ENCODE results near the gene ROPN1B. TPM values are rescaled to one million over a fixed set of nuclear protein-coding genes. Genes with fewer than 3 reads are reported as not detected.
A peak's percentile ranks its signal among the peaks of the same experiment; 100 is the strongest.
"Not testable (repeated sequence)": the region's sequence is repeated elsewhere in the genome, so short reads cannot be mapped to it uniquely, and the experiment has no call there.

ROPN1B gene
- total and polyA plus RNA-seq, 2 of the 8 experiments (the other 6 are each of a cell fraction or from before 2014, with no cell fraction given): 0.30 TPM; not detected in 1

DNA sequence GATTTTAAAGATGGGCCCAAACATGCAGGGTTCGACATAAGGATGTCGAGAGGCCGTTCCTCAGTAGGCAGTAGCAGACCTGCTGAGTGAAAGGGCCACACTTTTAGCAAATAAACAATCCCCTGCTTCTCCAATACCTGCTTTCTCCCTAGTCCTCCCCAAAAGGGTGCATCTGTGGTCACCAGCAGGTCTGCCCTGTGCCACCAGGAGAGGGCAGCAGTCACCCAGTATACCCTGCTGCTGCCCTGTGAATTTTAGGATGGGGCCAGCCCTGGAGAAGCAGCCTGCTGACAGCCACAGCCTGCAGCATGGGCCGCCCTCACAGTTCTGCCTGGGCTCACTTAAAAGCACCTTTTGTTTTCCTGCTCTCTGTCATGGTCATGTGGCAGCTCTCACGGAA, 47.3 kb upstream of the ROPN1B start:
- H3K27ac ChIP-seq (ENCODE audit: low read depth, low read length); FAIRE-seq; H4K91ac ChIP-seq (replicated peaks; ENCODE audit: insufficient read length, low read length); POLR2A ChIA-PET (ENCODE audit: partially characterized antibody); H3K4ac ChIP-seq (replicated peaks; ENCODE audit: insufficient read length, low read depth, low read length); H4K20me1 ChIP-seq (replicated peaks in 1 of 2; ENCODE audit: control insufficient read depth in 1 of 2, insufficient read depth in 2 of 2, low read length in 2 of 2); H3K79me2 ChIP-seq (ENCODE audit: control insufficient read depth in 1 of 2, insufficient read depth in 2 of 2, low read length in 2 of 2); H2BK15ac ChIP-seq (ENCODE audit: low read length); H3K18ac ChIP-seq (ENCODE audit: extremely low read depth, low read length); H3K9ac ChIP-seq (replicated peaks in 1 of 4; ENCODE audit: extremely low read depth in 1 of 4, low read depth in 3 of 4, low read length in 3 of 4); H3K14ac ChIP-seq (ENCODE audit: insufficient read length); H2BK20ac ChIP-seq (ENCODE audit: low read length); H2BK120ac ChIP-seq (replicated peaks; ENCODE audit: low read depth, low read length); H2AFZ ChIP-seq (ENCODE audit: low read length); H4K5ac ChIP-seq (ENCODE audit: insufficient read length, low read depth, low read length); H2BK5ac ChIP-seq (ENCODE audit: low read depth, low read length); H3K79me1 ChIP-seq (ENCODE audit: low read depth, low read length); H3K4me1 ChIP-seq (replicated peaks in 1 of 4; ENCODE audit: control insufficient read depth in 3 of 4, insufficient read depth in 4 of 4, low read length in 3 of 4); H2BK12ac ChIP-seq (ENCODE audit: low read depth, low read length); H3K4me2 ChIP-seq (ENCODE audit: insufficient read depth in 1 of 2, low read depth in 2 of 2, low read length in 2 of 2); H3K56ac ChIP-seq (replicated peaks; ENCODE audit: insufficient read length, low read depth, low read length); H3K23me2 ChIP-seq (ENCODE audit: low read depth, low read length); H4K8ac ChIP-seq (ENCODE audit: extremely low read depth, insufficient read depth, low read length); H2AK5ac ChIP-seq (ENCODE audit: low read depth, low read length); H3K27me3 ChIP-seq (replicated peaks in 1 of 4; ENCODE audit: control insufficient read depth in 3 of 4, extremely low read depth in 1 of 4, insufficient read depth in 3 of 4, low read length in 3 of 4); H3K9me3 ChIP-seq (ENCODE audit: insufficient read depth in 2 of 2, low read depth in 1 of 2, low read length in 1 of 2); H3K4me3 ChIP-seq (ENCODE audit: extremely low read depth in 1 of 4, insufficient read depth in 2 of 4, low read depth in 3 of 4, low read length in 4 of 4); H3K23ac ChIP-seq (ENCODE audit: insufficient read length); H3K36me3 ChIP-seq (ENCODE audit: control insufficient read depth in 2 of 4, insufficient read depth in 4 of 4, low read length in 3 of 4): not testable (repeated sequence)
- 31% methylated on average over 5 of the region's 5 CpGs; no CpG with 5 or more reads in 1 of the 2 experiments for WGBS, 2 experiments (ENCODE audit: extremely low coverage in 1 of 2, insufficient coverage in 1 of 2, insufficient read length in 1 of 2, insufficient replicate concordance in 2 of 2, low coverage in 1 of 2, low lambda C conversion rate in 2 of 2, missing lambda C conversion rate in 1 of 2)
- CTCF ChIA-PET (ENCODE audit: partially characterized antibody): interaction anchor here (0.7 to 1.5 kb wide), 4 partner anchors 15 to 279 kb away, joined by 3 read pairs; no protein-coding TSS in a partner anchor
- DNase-seq (ENCODE audit: low read depth in 1 of 2, low spot score in 2 of 2): peak; percentile 38 to 80
- TF ChIP-seq, protein P1, sequence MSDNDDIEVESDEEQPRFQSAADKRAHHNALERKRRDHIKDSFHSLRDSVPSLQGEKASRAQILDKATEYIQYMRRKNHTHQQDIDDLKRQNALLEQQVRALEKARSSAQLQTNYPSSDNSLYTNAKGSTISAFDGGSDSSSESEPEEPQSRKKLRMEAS (IDR thresholded peaks at IDR 0.05): 0 out of 2 replicates have a peak, but pooled peaks have one; percentile 21
- TF ChIP-seq RAD21 (IDR thresholded peaks at IDR 0.05 in 1 of 2, conservative IDR thresholded peaks at IDR 0.05 in 1 of 2; ENCODE audit: low read depth in 2 of 2, low read length in 2 of 2): peak; percentile 55 to 57; a peak in 3 of 4 replicates
- TF ChIP-seq, protein P2, sequence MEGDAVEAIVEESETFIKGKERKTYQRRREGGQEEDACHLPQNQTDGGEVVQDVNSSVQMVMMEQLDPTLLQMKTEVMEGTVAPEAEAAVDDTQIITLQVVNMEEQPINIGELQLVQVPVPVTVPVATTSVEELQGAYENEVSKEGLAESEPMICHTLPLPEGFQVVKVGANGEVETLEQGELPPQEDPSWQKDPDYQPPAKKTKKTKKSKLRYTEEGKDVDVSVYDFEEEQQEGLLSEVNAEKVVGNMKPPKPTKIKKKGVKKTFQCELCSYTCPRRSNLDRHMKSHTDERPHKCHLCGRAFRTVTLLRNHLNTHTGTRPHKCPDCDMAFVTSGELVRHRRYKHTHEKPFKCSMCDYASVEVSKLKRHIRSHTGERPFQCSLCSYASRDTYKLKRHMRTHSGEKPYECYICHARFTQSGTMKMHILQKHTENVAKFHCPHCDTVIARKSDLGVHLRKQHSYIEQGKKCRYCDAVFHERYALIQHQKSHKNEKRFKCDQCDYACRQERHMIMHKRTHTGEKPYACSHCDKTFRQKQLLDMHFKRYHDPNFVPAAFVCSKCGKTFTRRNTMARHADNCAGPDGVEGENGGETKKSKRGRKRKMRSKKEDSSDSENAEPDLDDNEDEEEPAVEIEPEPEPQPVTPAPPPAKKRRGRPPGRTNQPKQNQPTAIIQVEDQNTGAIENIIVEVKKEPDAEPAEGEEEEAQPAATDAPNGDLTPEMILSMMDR (IDR thresholded peaks at IDR 0.05; ENCODE audit: control extremely low read depth in 1 of 3, insufficient read depth in 1 of 3, low read depth in 1 of 3, low read length in 3 of 3): peak; percentile 35 to 50 (median 36); a peak in 3 of 4 replicates
